ENCODE data around the gene DBH. TPM values are rescaled to one million over a fixed set of nuclear protein-coding genes. Genes with fewer than 3 reads are reported as not detected.
"Not testable (repeated sequence)": the region's sequence is repeated elsewhere in the genome, so short reads cannot be mapped to it uniquely, and the experiment has no call there.

DBH gene
- total RNA-seq, 2 donors from 2014 or later = not detected

DNA sequence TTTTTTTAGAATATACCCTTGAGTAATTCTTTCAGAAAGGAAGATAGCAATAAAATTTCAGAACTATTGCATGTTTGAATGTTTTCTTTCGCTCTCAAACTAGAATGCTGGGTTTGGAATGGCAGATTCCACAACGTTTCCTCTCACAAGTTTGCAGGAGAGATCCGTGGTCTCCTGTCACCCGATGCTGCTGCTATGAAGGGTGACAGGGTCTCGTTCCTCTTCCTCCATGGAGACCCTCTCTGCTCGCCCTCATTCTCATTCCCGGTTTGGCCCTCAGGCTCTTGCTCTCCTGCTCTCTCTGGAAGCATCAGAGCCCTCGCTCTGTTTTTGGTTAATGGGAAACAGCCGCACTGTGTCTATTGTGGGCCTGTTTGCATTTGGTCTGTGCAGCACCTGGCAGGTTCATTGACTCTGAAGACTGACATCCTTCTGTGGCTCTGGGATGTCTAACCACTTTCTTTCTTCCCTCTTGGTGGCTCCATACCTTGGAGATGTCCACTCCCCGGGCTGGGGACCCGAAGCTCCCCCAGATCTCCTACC lies 14.4 kb upstream of the DBH start:
- DNase-seq (ENCODE audit: low spot score) = no peak
- H3K27ac ChIP-seq = no peak overlapping the region
- no peaks in the 10 kb centered on the region for H3K4me1 ChIP-seq (ENCODE audit: control insufficient read depth in 1 of 2, low read depth in 2 of 2)
- H3K27me3 ChIP-seq (replicated peaks; ENCODE audit: insufficient read depth) = no peaks in the 10 kb centered on the region
- no peak overlapping the region for H3K4me3 ChIP-seq
- TF ChIP-seq, protein P1, sequence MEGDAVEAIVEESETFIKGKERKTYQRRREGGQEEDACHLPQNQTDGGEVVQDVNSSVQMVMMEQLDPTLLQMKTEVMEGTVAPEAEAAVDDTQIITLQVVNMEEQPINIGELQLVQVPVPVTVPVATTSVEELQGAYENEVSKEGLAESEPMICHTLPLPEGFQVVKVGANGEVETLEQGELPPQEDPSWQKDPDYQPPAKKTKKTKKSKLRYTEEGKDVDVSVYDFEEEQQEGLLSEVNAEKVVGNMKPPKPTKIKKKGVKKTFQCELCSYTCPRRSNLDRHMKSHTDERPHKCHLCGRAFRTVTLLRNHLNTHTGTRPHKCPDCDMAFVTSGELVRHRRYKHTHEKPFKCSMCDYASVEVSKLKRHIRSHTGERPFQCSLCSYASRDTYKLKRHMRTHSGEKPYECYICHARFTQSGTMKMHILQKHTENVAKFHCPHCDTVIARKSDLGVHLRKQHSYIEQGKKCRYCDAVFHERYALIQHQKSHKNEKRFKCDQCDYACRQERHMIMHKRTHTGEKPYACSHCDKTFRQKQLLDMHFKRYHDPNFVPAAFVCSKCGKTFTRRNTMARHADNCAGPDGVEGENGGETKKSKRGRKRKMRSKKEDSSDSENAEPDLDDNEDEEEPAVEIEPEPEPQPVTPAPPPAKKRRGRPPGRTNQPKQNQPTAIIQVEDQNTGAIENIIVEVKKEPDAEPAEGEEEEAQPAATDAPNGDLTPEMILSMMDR (IDR thresholded peaks at IDR 0.05) = no peak
- ATAC-seq (ENCODE audit: insufficient number of reproducible peaks, low FRiP score, low read depth) = no peak
- peaks cover 7% of the 10 kb centered on the region for H3K9me3 ChIP-seq
- no peaks in the 10 kb centered on the region for H3K36me3 ChIP-seq

DNA sequence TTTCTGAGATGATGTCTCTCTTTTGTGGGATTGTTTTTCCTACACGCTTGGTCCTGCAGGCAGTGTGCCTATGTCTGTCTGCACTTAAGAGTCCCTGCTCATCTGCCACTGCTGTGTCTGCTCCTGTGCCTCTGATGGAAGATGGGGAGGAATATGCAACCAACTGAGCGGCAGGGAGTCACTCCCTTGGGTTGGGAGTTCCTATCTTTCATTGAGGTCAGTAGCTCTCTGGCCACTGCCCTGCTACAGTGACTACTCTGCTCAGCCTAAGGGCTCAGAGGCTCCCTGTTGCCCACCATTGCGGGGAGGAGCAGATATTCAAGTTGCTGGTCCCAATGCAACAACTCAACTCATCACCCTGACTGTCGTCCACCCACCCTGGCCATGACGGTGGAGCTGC lies 13.6 kb upstream of the DBH start:
- no peak overlapping the region for H3K4me3 ChIP-seq
- H3K27me3 ChIP-seq (replicated peaks; ENCODE audit: insufficient read depth) = no peaks in the 10 kb centered on the region
- no peaks in the 10 kb centered on the region for H3K36me3 ChIP-seq
- H3K4me1 ChIP-seq (ENCODE audit: control insufficient read depth in 1 of 2, low read depth in 2 of 2) = no peaks in the 10 kb centered on the region
- ATAC-seq (ENCODE audit: insufficient number of reproducible peaks, low FRiP score, low read depth) (no peak), DNase-seq (ENCODE audit: low spot score) (no peak)
- peaks cover 7% of the 10 kb centered on the region for H3K9me3 ChIP-seq
- TF ChIP-seq, protein P1 (IDR thresholded peaks at IDR 0.05) = no peak
- H3K27ac ChIP-seq = no peak overlapping the region

DNA sequence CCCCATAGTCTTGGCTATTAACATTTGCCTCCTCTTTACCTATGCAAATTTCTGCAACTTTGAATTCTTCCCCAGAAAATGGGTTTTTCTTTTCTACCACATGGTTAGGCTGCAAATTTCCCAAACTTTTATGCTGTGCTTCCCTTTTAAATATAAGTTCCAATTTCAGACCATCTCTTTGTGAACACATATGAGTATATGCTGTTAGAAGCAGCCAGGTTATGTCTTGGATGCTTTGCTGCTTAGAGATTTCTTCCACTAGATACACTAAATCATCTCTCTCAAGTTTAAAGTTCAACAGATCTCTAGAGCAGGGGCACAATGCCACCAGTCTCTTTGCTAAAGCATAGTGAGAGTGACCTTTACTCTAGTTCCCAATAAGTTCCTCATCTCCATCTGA lies 10.2 kb upstream of the DBH start:
- H3K27me3 ChIP-seq (replicated peaks; ENCODE audit: insufficient read depth); H3K36me3 ChIP-seq; H3K27ac ChIP-seq; ATAC-seq (ENCODE audit: insufficient number of reproducible peaks, low FRiP score, low read depth); DNase-seq (ENCODE audit: low spot score); H3K4me1 ChIP-seq (ENCODE audit: control insufficient read depth in 1 of 2, low read depth in 2 of 2); H3K4me3 ChIP-seq; H3K9me3 ChIP-seq: not testable (repeated sequence)

DNA sequence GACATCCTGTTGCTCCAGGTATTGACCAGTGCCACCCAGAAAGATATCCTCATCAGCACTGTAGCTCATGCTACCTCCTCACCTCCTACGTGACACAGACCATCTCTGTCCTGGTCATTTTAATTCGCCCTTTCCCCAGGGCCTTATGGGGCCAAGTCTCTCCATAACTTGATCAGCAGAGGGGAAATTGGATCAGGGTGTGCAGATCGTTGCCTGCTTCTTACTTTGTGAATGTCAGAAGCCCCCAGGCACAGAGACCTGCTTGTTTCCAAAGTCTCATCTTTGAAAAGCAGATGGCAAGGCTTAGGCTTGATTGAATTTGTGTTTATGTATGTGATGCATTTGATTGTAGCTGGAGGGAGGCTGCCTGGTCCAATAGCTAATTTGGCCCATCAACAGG lies 8.8 kb upstream of the DBH start:
- DNase-seq (ENCODE audit: low spot score) (no peak), ATAC-seq (ENCODE audit: insufficient number of reproducible peaks, low FRiP score, low read depth) (no peak)
- TF ChIP-seq, protein P1 (IDR thresholded peaks at IDR 0.05) = no peak
- no peak overlapping the region for H3K4me3 ChIP-seq
- H3K36me3 ChIP-seq = no peaks in the 10 kb centered on the region
- H3K27ac ChIP-seq = no peak overlapping the region
- no peaks in the 10 kb centered on the region for H3K27me3 ChIP-seq (replicated peaks; ENCODE audit: insufficient read depth)
- H3K9me3 ChIP-seq = peaks cover 7% of the 10 kb centered on the region
- H3K4me1 ChIP-seq (ENCODE audit: control insufficient read depth in 1 of 2, low read depth in 2 of 2) = no peaks in the 10 kb centered on the region

DNA sequence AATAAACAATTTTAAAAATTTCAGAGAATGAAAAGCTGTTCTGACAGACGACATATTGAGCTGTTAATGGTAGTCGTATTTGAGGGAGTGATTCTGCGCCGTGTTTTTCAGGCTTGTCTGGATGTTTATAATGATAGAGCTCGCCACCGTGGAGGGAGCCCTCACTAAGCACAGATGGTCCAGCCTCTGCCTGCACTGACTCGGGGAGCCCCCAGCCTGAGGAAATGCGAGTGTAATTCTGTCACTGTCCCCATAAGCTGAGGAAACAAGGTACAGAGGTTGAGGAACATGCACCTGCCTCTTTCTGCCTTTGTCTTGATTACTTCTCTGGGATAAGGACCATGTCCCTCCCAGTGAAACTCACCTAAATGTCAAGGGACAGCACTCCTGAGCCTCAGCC lies 7.4 kb upstream of the DBH start:
- peaks cover 7% of the 10 kb centered on the region for H3K9me3 ChIP-seq
- TF ChIP-seq, protein P1 (IDR thresholded peaks at IDR 0.05) = no peak
- no peak for DNase-seq (ENCODE audit: low spot score)
- H3K4me3 ChIP-seq = no peak overlapping the region
- H3K4me1 ChIP-seq (ENCODE audit: control insufficient read depth in 1 of 2, low read depth in 2 of 2) = no peaks in the 10 kb centered on the region
- H3K27ac ChIP-seq = no peak overlapping the region
- no peaks in the 10 kb centered on the region for H3K36me3 ChIP-seq
- no peak for ATAC-seq (ENCODE audit: insufficient number of reproducible peaks, low FRiP score, low read depth)
- no peaks in the 10 kb centered on the region for H3K27me3 ChIP-seq (replicated peaks; ENCODE audit: insufficient read depth)

All from thoracic aorta (tissue), 2 donors.